Measurements from ENCODE around the gene TDO2. TPM values are rescaled to one million over a fixed set of nuclear protein-coding genes. Genes with fewer than 3 reads are reported as not detected.
A peak's percentile ranks its signal among the peaks of the same experiment; 100 is the strongest.

Gene TDO2
- total and polyA plus RNA-seq, 2 donors (not counting 1 experiment from before 2014, with no cell fraction given) = 0.26 to 1.5 TPM

- H2AFZ ChIP-seq (ENCODE audit: low read length) = no peak overlapping the region
- no peaks in the 10 kb centered on the region for H3K9me3 ChIP-seq (ENCODE audit: control insufficient read depth, insufficient read depth, low read depth, low read length)
- H3K36me3 ChIP-seq (ENCODE audit: control insufficient read depth, insufficient read depth, low read length) = no peaks in the 10 kb centered on the region
- TF ChIP-seq CTCF (conservative IDR thresholded peaks at IDR 0.05 in 1 of 2, IDR thresholded peaks at IDR 0.05 in 1 of 2; ENCODE audit: low read depth in 1 of 2, low read length in 2 of 2) (no peak), EZH2 (IDR thresholded peaks at IDR 0.05; ENCODE audit: low read length, missing control alignments) (no peak)
- H3K27ac ChIP-seq (ENCODE audit: insufficient read depth, low read length) = no peak overlapping the region
- H3K4me1 ChIP-seq (ENCODE audit: control insufficient read depth, extremely low read depth, insufficient read depth, low read length) = peaks cover 6% of the 10 kb centered on the region
- H3K9ac ChIP-seq (ENCODE audit: insufficient read depth, low read length) = no peak overlapping the region
- no peak overlapping the region for H3K4me2 ChIP-seq (ENCODE audit: extremely low read depth, insufficient read depth, low read length)
- no peaks in the 10 kb centered on the region for H3K79me2 ChIP-seq (ENCODE audit: control insufficient read depth, insufficient read depth, low read length)
- peak in 1 of 2 donors; percentile 35 for DNase-seq (ENCODE audit: low read depth in 2 of 2)
- no peaks in the 10 kb centered on the region for H4K20me1 ChIP-seq (ENCODE audit: control insufficient read depth, extremely low read depth, insufficient read depth, low read length)
- H3K4me3 ChIP-seq (replicated peaks in 1 of 4; ENCODE audit: control extremely low read depth in 1 of 4, insufficient read depth in 1 of 4, low read depth in 3 of 4, low read length in 4 of 4) = no peak overlapping the region
- H3K27me3 ChIP-seq (ENCODE audit: control insufficient read depth, insufficient read depth, low read length) = no peaks in the 10 kb centered on the region
Observed at GRCh38 chr4:155899891-155900290, 3.6 kb upstream of the TDO2 start.

- peak; percentile 81 to 88 for DNase-seq (ENCODE audit: low read depth in 2 of 2)
- H3K9ac ChIP-seq (ENCODE audit: insufficient read depth, low read length) = no peak overlapping the region
- H3K4me3 ChIP-seq (replicated peaks in 1 of 4; ENCODE audit: control extremely low read depth in 1 of 4, insufficient read depth in 1 of 4, low read depth in 3 of 4, low read length in 4 of 4) = no peak overlapping the region
- H3K79me2 ChIP-seq (ENCODE audit: control insufficient read depth, insufficient read depth, low read length) = no peaks in the 10 kb centered on the region
- no peak overlapping the region for H3K4me2 ChIP-seq (ENCODE audit: extremely low read depth, insufficient read depth, low read length)
- no peak overlapping the region for H2AFZ ChIP-seq (ENCODE audit: low read length)
- H3K9me3 ChIP-seq (ENCODE audit: control insufficient read depth, insufficient read depth, low read depth, low read length) = no peaks in the 10 kb centered on the region
- H3K27ac ChIP-seq (ENCODE audit: insufficient read depth, low read length) = no peak overlapping the region
- H3K36me3 ChIP-seq (ENCODE audit: control insufficient read depth, insufficient read depth, low read length) = no peaks in the 10 kb centered on the region
- TF ChIP-seq CTCF (conservative IDR thresholded peaks at IDR 0.05 in 1 of 2, IDR thresholded peaks at IDR 0.05 in 1 of 2; ENCODE audit: low read depth in 1 of 2, low read length in 2 of 2) = no peak
- no peak for TF ChIP-seq EZH2 (IDR thresholded peaks at IDR 0.05; ENCODE audit: low read length, missing control alignments)
- no peaks in the 10 kb centered on the region for H3K27me3 ChIP-seq (ENCODE audit: control insufficient read depth, insufficient read depth, low read length)
- no peaks in the 10 kb centered on the region for H4K20me1 ChIP-seq (ENCODE audit: control insufficient read depth, extremely low read depth, insufficient read depth, low read length)
- H3K4me1 ChIP-seq (ENCODE audit: control insufficient read depth, extremely low read depth, insufficient read depth, low read length) = peaks cover 6% of the 10 kb centered on the region
Observed at GRCh38 chr4:155900381-155900780, 3.1 kb upstream of the TDO2 start.

- Histone ChIP-seq H3K27ac (ENCODE audit: insufficient read depth, low read length) (no peak overlapping the region), H3K9ac (ENCODE audit: insufficient read depth, low read length) (no peak overlapping the region), H3K9me3 (ENCODE audit: control insufficient read depth, insufficient read depth, low read depth, low read length) (no peaks in the 10 kb centered on the region), H3K27me3 (ENCODE audit: control insufficient read depth, insufficient read depth, low read length) (no peaks in the 10 kb centered on the region), H3K4me3 (replicated peaks in 1 of 4; ENCODE audit: control extremely low read depth in 1 of 4, insufficient read depth in 1 of 4, low read depth in 3 of 4, low read length in 4 of 4) (no peak overlapping the region), H2AFZ (ENCODE audit: low read length) (no peak overlapping the region), H3K4me2 (ENCODE audit: extremely low read depth, insufficient read depth, low read length) (no peak overlapping the region), H4K20me1 (ENCODE audit: control insufficient read depth, extremely low read depth, insufficient read depth, low read length) (no peaks in the 10 kb centered on the region), H3K36me3 (ENCODE audit: control insufficient read depth, insufficient read depth, low read length) (no peaks in the 10 kb centered on the region), H3K4me1 (ENCODE audit: control insufficient read depth, extremely low read depth, insufficient read depth, low read length) (peaks cover 6% of the 10 kb centered on the region), H3K79me2 (ENCODE audit: control insufficient read depth, insufficient read depth, low read length) (no peaks in the 10 kb centered on the region)
- TF ChIP-seq EZH2 (IDR thresholded peaks at IDR 0.05; ENCODE audit: low read length, missing control alignments) = no peak
- TF ChIP-seq CTCF (conservative IDR thresholded peaks at IDR 0.05 in 1 of 2, IDR thresholded peaks at IDR 0.05 in 1 of 2; ENCODE audit: low read depth in 1 of 2, low read length in 2 of 2) = no peak
- DNase-seq (ENCODE audit: low read depth in 2 of 2) = no peak
Observed at GRCh38 chr4:155901013-155901412, 2.5 kb upstream of the TDO2 start.

Measured in fibroblast of lung (primary cell).